A673 (cell line): ENCODE measurements around the gene CFAP73. TPM values are rescaled to one million over a fixed set of nuclear protein-coding genes. Genes with fewer than 3 reads are reported as not detected.

Source experiments
- BruUV-seq: library from RNA; stranded (reverse); fragments of 400-500 nt; replicated peaks from 2 replicates; lab custom pipeline; 2021; lab: Mats Ljungman, UMichigan
- CTCF ChIA-PET: fragments of 300-600 bp; sonication (Branson Sonifier 250); formaldehyde crosslinking; loops from one replicate; lab custom pipeline; 2022; ENCODE audit warnings: antibody characterized with exemption; lab: Charles Lee
- POLR2A ChIA-PET: fragments of 300-600 bp; sonication (Branson Sonifier 250); formaldehyde crosslinking; loops from one replicate; lab custom pipeline; 2022; ENCODE audit warnings: antibody characterized with exemption; ENCODE audit not compliant: low non-redundant PET; lab: Charles Lee
- DNase-seq: peaks from one replicate; pipeline ENCODE4 v3.0.0-alpha.2; 2015; ENCODE audit warnings: low spot score
- H3K27ac ChIP-seq: fragments of 200-600 bp; sonication (generic); 2 replicates; pipeline ENCODE4 v1.5.1; 2016; ENCODE audit warnings: mixed run types, low read depth, mild to moderate bottlenecking, mixed read lengths, antibody characterized with exemption, low read length; ENCODE audit not compliant: poor library complexity, severe bottlenecking
- H3K27me3 ChIP-seq: fragments of 200-600 bp; sonication (generic); replicated peaks from 2 replicates; pipeline ENCODE4 v1.6.1; 2017; ENCODE audit warnings: mixed run types, low read depth, mild to moderate bottlenecking, mixed read lengths, antibody characterized with exemption, low read length; ENCODE audit not compliant: insufficient read depth, poor library complexity
- H3K36me3 ChIP-seq: fragments of 200-600 bp; sonication (generic); 2 replicates; pipeline ENCODE4 v1.6.1; 2016; ENCODE audit warnings: mixed run types, mild to moderate bottlenecking, mixed read lengths, antibody characterized with exemption, low read length; ENCODE audit not compliant: insufficient read depth, poor library complexity, severe bottlenecking
- H3K4me1 ChIP-seq: fragments of 200-600 bp; sonication (generic); 2 replicates; pipeline ENCODE4 v1.6.1; 2017; ENCODE audit warnings: mixed run types, mild to moderate bottlenecking, mixed read lengths, antibody characterized with exemption, low read length; ENCODE audit not compliant: insufficient read depth, poor library complexity, severe bottlenecking
- H3K4me3 ChIP-seq: fragments of 200-600 bp; sonication (generic); 2 replicates; pipeline ENCODE4 v1.5.1; 2016; ENCODE audit warnings: low read depth, mixed run types, mild to moderate bottlenecking, mixed read lengths, low read length; ENCODE audit not compliant: poor library complexity, severe bottlenecking
- H3K9me3 ChIP-seq: fragments of 200-600 bp; sonication (generic); 2 replicates; pipeline ENCODE4 v1.6.1; 2016; ENCODE audit warnings: mixed run types, low read depth, mild to moderate bottlenecking, mixed read lengths, antibody characterized with exemption, low read length; ENCODE audit not compliant: poor library complexity, severe bottlenecking
- CTCF ChIP-seq: fragments of 300-800, 200-600 bp; sonication (generic); conservative IDR thresholded peaks from 2 replicates; pipeline ENCODE4 v1.5.1; 2017; ENCODE audit warnings: low read depth, mild to moderate bottlenecking, antibody characterized with exemption, low read length, moderate library complexity, mixed read lengths
- EZH2 ChIP-seq: fragments of 200-600 bp; sonication (generic); IDR thresholded peaks from 2 replicates; pipeline ENCODE4 v1.6.1; 2017; ENCODE audit warnings: borderline replicate concordance, low read depth, mild to moderate bottlenecking, mixed read lengths, antibody characterized with exemption, low read length; ENCODE audit not compliant: poor library complexity, severe bottlenecking
- intact Hi-C: fragments of 100-400 bp; cut with micrococcal nuclease; formaldehyde crosslinking; loops from one replicate; pipeline ENCODE4 v1.10.0; 2022; ENCODE audit not compliant: unreplicated experiment
- total RNA-seq: library from RNA; stranded (reverse); gene quantifications from 2 replicates; pipeline ENCODE4 v1.2.3, GENCODE V29; 2021

The CFAP73 gene
- total RNA-seq, 1 experiment from 2014 or later = not detected

- Histone ChIP-seq H3K27me3 (no peaks in the 10 kb centered on the region), H3K27ac (no peak overlapping the region), H3K36me3 (no peaks in the 10 kb centered on the region), H3K9me3 (no peaks in the 10 kb centered on the region), H3K4me3 (no peak overlapping the region), H3K4me1 (no peaks in the 10 kb centered on the region)
- intact Hi-C loops = no loop called here
- TF ChIP-seq CTCF (no peak), EZH2 (no peak)
- DNase-seq = no peak
- ChIA-PET CTCF (no interaction called here), POLR2A (no interaction called here)
- BruUV-seq = no TSS peak
Measured at GRCh38 chr12:113119980-113120669, 29.4 kb upstream of the CFAP73 start.

GRCh38 chr12:113120670-113121370 lies 28.7 kb upstream of the CFAP73 start:
- H3K9me3 ChIP-seq = no peaks in the 10 kb centered on the region
- intact Hi-C loops = no loop called here
- no peak for TF ChIP-seq CTCF
- TF ChIP-seq EZH2 = no peak
- H3K4me3 ChIP-seq = no peak overlapping the region
- no peaks in the 10 kb centered on the region for H3K27me3 ChIP-seq
- no peaks in the 10 kb centered on the region for H3K36me3 ChIP-seq
- BruUV-seq = no TSS peak
- H3K27ac ChIP-seq = no peak overlapping the region
- H3K4me1 ChIP-seq = no peaks in the 10 kb centered on the region
- ChIA-PET POLR2A (interaction anchor here (0.5 kb wide), 1 partner anchor 230 kb away, joined by 3 read pairs; no protein-coding TSS in a partner anchor), CTCF (no interaction called here)
- no peak for DNase-seq

DNA sequence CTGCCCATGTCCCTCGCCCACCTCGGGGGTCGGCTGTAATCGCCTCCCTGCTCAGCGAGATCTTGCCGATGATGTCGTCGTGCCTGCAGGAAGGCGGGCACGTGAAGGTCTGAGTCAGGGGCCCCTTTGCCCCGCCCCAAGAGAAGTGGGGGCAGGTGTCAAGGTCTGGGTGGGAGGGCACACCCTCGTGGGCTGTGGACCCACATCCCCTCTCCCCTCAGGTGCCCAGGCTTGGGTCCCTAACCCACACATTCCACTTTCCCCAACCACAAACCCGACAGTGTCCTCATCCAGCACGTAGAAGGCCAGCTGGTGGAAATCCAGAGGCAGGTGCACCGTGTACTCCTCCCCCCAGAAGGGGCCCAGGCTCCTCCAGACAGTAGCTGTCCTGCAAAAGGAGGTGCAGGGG lies 21.7 kb upstream of the CFAP73 start:
- no TSS peak for BruUV-seq
- no peak overlapping the region for H3K27ac ChIP-seq
- intact Hi-C loops = no loop called here
- ChIA-PET POLR2A (no interaction called here), CTCF (no interaction called here)
- no peak for DNase-seq
- TF ChIP-seq EZH2 = no peak
- TF ChIP-seq CTCF = no peak
- H3K9me3 ChIP-seq = no peaks in the 10 kb centered on the region
- H3K27me3 ChIP-seq = no peaks in the 10 kb centered on the region
- H3K4me1 ChIP-seq = no peaks in the 10 kb centered on the region
- no peaks in the 10 kb centered on the region for H3K36me3 ChIP-seq
- H3K4me3 ChIP-seq = no peak overlapping the region
